Neural progenitor cell (in vitro differentiated cells): Measurements from ENCODE around the gene SPRED1.

Experiments
- EZH2 ChIP-seq: fragments of 200-600 bp; sonication (generic); IDR thresholded peaks from 2 replicates; pipeline ENCODE4 v1.6.1; 2017; ENCODE audit warnings: antibody characterized with exemption, mild to moderate bottlenecking, moderate library complexity
- EZH2phosphoT487 ChIP-seq: fragments of 200-600 bp; sonication (generic); IDR thresholded peaks from 2 replicates; pipeline ENCODE4 v1.6.1; 2017; ENCODE audit warnings: antibody characterized with exemption
- TF ChIP-seq, protein P1 (sequence below): fragments of 200-600 bp; sonication (generic); IDR thresholded peaks from 2 replicates; pipeline ENCODE4 v1.5.1; 2017; ENCODE audit warnings: antibody characterized with exemption, mild to moderate bottlenecking

DNA sequence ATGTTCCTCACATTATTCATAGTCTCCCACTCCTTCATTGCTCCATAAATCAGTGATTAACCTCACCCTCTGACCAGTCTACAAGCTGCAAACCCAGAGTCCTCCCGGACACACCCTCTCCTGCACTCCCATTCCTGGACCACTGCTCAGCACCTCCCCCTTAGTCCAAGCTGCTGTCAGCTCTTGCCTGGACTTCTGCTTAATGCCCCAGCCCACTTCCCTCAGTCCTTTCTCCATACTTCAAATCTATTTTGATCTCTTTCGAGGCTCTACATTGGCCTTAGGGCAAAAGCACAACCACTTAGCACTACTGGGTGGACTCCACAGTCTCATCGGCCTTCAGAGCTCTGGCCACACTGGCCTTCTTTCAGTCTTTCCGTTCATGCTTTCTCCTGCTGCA is 121.9 kb downstream of the SPRED1 start:
- TF ChIP-seq, protein P1, sequence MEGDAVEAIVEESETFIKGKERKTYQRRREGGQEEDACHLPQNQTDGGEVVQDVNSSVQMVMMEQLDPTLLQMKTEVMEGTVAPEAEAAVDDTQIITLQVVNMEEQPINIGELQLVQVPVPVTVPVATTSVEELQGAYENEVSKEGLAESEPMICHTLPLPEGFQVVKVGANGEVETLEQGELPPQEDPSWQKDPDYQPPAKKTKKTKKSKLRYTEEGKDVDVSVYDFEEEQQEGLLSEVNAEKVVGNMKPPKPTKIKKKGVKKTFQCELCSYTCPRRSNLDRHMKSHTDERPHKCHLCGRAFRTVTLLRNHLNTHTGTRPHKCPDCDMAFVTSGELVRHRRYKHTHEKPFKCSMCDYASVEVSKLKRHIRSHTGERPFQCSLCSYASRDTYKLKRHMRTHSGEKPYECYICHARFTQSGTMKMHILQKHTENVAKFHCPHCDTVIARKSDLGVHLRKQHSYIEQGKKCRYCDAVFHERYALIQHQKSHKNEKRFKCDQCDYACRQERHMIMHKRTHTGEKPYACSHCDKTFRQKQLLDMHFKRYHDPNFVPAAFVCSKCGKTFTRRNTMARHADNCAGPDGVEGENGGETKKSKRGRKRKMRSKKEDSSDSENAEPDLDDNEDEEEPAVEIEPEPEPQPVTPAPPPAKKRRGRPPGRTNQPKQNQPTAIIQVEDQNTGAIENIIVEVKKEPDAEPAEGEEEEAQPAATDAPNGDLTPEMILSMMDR, result no peak
- TF ChIP-seq EZH2phosphoT487, result no peak
- no peak for TF ChIP-seq EZH2
